Activated CD8-positive, alpha-beta memory T cell treated with anti-CD3 and anti-CD28 coated beads for 1 hour (primary cell): ENCODE measurements around the gene FAM120B.
"Not testable (repeated sequence)": the region's sequence is repeated elsewhere in the genome, so short reads cannot be mapped to it uniquely, and the experiment has no call there.

Experiments used
- DNase-seq, 2 donors: peaks; one replicate each; pipeline ENCODE4 v3.0.0-alpha.2; 2020; ENCODE audit warnings: low read depth in 1 of 2; ENCODE audit errors: extremely low read depth in 1 of 2

The FAM120B gene

DNA sequence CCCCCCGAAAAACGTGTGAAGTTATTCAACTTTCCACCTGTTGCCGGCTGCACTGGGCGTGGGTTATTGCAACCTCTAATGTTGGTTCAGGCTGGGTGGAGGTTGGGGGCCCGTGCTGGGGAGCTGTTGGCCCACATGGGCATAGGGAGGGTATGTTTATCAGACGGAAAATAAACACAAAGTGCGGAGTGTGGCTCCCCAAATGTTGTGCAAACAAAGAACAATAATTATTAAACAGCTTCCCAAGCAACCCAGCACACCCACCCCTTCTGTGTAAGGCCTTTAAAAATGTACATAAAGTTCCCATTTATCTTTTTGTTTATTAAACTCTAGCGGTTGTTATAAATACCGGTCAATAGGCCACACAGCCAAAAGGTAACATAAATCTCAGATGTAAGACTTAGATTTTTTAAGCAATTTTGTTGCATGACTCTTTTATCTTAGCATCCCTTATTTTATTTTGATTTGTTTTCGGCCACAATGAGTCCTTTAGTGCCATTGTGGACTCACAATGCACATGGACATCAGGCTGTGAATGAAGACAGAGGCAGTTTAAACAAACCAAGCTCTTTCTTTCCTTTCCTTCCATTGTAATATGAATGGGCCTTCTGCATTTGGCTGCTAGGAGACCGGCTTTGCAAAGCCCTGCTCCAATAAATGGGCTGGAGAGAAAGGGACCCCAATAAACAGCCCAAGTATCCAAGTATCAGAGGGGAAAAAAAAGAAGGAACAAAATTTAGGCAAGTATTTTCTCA, 8.8 kb upstream of the FAM120B start:
- DNase-seq: no peak

DNA sequence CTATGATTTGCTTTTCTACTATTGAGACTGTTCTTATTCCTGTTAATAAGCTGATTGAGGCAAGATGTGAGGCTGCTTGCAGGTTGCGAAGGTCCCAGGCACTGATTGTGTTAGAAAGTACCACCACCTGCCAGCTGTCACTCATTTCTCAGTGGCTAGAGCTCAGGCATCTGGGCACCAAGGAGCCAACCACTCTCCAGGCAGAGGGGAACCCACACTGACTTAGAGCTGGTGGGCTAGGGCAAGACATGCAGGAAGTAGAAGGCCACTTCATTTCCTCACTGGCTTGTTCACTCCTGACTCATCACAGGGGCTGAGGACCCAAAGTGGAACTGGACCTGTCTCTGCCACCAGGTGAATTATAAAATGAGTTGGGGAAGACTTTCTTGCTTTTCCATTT, 7.9 kb upstream of the FAM120B start:
- DNase-seq: no peak

DNA sequence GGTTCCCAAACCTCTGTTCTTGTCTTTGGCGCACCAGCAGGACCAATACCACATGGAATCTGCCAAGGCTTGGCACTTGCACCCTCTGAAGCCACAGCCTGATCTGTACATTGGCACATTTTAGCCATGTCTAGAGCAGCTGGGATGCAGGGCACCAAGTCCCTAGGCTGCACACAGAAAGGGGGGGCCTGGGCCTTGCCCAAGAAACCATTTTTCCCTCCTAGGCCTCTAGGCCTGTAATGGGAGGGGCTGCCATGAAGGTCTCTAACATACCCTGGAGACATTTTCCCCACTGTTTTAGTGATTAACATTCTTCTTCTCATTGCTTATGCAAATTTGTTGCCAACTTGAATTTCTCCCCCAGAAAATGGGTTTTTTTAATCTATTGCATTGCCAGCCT, 5.4 kb upstream of the FAM120B start:
- no peak for DNase-seq

DNA sequence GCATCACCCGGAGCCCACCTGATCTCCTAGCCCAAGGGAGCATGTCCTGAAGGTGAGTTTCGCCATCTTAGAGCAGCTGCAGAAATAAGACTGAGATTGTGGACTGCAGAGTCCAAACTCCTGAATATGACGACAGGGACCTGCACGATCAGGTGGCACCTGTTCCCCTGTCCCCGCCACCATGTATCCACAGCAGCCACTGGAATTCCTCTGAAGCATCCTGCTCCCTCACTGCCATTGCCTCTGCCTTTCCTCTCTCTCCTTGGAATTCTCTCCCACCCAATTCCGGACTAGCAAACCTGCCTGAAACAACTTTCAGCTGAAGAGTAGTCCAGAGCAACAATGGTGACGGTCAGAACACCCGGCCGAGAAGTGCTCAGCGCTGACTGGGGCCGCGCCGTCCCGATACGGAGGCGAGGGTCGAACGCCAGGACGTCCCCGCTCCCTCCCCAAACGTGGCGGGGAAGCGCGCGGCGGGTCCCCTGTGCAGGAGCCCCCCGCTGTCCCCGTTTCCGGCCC, 694 bp upstream of the FAM120B start:
- DNase-seq: no peak

DNA sequence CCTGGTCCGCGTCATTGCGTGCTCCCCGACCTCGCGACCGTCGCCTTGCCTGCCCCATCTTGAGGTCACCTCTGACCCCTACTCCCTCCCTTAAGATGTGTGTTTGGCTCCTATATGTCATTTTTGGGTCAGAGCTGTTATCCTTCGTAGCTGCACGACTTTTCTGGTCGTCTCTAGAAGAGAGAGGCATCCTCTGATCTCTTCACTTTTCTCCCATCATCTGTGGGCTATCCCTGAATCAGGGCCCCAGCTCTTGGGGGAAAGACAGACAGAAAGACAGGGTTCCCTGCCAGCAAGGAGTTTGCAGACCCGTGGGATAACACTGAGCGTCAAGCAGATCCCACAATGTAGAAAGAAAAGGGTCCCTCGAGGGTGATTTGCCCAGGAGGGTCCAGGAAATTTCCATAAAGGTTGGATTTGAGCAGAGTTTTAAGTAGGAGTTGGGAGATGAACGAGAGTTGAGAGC, 555 bp downstream of the FAM120B start:
- no peak for DNase-seq

DNA sequence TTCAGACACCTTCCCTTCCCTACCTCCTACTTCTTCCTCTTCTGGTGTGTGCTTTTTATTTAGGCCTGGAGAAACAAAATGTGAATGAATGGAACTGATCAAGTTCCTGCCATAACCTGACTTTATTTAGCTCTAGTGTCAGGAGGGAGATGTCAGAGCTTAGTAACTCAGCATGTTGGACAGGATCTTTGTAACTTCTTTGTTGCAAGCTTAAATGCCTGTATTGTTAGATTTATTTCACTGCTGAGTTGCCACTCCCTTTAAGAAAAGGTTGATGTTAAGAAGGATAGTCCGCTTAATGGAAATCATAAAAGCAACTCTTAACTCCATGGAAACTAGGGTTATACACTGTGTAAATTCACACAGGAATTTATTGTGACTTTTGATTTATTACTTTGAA, 2.2 kb downstream of the FAM120B start:
- DNase-seq: no peak

DNA sequence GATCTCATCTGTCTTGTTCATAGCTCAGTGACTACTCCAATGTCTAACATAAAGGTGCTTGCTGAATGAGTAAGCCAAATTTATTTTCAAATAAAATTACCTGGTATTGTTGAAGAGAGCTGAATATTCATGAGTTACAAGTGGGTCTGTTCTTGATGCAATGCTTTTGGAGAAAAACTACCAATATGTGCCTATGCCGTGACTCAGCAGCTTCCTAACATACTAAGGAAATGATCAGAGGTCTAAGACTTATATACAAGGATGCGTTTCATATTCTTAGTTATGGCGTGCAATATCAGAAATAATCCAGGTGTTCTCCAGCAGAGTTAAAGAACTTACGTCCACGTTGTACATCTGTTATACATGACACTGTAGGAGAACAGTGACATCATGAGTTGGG, 5.1 kb downstream of the FAM120B start:
- DNase-seq: no peak

DNA sequence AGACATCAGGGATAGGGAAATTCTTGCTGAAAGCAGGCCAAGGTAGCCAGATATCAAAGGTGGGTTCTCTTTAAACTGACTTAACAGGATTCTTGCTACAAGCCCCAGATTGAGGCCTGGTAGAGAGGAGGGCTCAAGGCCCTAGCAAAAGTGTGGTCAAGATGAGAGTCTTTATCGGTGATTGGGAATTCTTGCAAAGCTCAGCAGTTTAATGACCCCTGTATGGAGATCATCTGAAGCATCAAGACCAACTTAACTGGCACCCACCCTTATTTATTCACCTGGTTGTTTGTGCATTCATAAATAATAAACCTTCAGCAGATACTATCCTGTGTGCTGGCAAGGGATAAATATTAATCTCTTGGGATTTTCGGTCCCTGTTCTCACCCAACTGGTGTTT, 6.3 kb downstream of the FAM120B start:
- no peak for DNase-seq

DNA sequence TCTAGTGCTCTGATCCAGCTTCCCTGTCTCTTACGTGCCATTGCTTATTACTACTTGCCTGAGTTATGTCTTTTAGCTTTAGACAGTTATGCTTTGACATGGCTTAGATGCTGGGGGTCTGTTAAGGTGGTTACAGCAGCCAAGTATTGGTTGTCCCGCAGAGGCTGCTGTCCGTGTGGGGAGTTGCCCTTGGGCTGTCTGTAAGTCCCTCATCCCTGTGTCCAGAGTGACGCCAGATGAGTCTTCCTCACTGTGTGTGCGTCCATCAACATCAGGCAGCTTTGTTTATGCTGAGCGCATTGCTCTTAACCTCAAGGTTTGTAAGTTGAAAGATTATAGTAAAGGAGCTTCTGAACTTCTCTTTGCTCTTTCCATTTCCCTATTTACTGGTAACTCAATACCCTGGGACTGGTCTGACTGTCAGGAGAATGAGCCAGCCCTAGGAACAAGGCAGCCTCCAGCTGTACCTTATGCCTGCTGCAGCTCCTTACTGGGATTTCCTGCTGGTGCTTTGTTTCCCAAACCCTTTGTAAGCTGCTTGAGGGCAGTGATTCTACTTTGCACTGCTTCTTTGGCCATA, 7.2 kb downstream of the FAM120B start:
- no peak for DNase-seq

DNA sequence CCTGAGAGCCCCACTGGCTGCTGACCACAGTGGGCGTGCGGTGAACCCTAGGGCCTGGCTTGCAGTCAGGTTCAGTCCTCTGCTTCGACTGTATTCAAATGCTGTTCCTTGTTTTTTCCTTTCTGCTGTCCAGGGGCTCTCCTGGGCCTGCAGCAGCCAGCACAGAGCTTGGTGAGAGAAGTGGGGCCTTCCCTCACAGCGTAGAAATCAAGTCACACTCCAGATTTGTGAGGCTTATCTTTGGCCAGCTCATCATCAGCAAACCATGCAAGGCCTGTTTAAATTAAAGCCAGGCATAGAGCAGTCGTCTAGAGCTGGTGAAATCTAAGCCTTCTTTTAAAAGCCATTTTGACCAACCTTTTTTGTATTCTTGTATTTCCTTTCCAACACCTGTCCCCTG, 8.4 kb downstream of the FAM120B start:
- DNase-seq: no peak

DNA sequence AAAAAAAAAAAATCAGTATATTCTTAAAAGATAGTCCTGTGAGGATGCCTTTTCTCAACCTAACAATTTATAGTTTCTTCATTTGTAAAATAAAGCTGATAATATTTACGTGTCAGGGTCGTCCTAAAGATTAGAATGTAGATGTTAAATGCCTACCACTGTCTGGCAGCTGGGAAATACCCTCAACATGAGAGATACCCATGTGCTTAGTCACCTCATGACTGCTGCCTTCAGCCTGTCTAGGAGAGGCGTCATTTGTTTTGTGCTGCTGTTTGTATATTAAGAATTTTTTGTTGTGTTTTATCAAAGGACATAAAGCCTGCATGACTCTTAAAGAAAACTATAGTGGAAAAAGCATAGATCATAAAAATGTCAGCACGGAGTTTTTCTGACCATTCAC, 9.5 kb downstream of the FAM120B start:
- no peak for DNase-seq

DNA sequence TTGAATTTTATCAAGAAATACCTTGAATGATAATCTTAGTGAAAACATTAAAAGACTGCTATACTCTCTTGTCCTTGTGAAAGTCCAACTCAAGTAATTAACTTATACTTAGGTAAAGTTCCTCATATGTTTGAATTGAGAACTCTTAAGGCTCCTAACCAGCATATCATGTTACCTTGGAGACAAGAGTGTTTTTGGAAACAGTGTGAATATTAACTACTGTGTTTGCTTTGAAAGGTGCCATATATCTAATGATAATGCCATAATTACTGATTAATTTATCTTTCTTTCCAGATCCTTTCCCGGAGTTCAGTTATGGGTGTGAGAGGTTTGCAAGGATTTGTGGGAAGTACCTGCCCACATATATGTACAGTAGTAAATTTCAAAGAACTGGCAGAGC, 10.5 kb downstream of the FAM120B start:
- no peak for DNase-seq

DNA sequence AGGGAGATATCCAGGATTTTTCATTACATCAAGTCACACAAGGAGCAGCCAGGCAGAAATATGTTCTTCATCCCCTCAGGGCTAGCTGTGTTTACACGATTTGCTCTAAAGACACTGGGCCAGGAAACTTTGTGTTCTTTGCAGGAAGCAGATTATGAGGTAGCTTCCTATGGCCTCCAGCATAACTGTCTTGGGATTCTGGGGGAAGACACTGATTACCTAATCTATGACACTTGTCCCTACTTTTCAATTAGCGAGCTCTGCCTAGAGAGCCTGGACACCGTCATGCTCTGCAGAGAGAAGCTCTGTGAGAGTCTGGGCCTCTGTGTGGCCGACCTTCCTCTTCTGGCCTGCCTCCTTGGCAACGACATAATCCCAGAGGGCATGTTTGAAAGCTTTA, 11.2 kb downstream of the FAM120B start:
- DNase-seq: no peak

DNA sequence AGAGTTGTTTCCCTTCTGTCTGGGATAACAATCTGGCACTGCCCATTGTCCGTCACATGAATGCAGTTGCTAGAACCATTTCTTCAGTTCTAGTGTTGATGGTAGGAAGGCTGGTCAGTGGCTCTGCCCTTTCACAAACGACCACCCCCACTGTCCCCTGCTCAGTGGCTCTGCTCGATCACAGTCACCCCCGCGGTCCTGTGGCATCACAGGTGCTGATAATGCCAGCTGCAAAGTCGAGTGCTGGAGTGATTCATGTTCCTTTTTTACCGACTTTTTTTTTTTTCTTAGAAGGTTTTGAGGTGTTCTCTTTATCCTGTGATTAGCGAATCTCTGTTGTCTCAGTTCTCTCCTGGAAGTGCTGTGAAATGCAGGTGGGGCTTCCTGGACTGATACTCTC, 22.8 kb downstream of the FAM120B start:
- DNase-seq: no peak

DNA sequence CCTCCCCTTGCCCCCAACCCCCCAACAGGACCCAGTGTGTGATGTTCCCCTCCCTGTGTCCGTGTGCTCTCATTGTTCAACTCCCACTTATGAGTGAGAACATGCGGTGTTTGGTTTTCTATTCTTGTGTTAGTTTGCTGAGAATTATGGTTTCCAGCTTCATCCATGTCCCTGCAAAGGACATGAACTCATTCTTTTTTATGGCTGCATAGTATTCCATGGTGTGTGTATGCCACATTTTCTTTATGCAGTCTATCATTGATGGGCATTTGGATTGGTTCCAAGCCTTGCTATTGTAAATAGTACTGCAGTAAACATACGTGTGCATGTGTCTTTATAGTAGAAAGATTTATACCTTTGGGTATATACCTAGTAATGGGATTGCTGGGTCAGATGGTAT, 28.6 kb downstream of the FAM120B start:
- DNase-seq: not testable (repeated sequence)

DNA sequence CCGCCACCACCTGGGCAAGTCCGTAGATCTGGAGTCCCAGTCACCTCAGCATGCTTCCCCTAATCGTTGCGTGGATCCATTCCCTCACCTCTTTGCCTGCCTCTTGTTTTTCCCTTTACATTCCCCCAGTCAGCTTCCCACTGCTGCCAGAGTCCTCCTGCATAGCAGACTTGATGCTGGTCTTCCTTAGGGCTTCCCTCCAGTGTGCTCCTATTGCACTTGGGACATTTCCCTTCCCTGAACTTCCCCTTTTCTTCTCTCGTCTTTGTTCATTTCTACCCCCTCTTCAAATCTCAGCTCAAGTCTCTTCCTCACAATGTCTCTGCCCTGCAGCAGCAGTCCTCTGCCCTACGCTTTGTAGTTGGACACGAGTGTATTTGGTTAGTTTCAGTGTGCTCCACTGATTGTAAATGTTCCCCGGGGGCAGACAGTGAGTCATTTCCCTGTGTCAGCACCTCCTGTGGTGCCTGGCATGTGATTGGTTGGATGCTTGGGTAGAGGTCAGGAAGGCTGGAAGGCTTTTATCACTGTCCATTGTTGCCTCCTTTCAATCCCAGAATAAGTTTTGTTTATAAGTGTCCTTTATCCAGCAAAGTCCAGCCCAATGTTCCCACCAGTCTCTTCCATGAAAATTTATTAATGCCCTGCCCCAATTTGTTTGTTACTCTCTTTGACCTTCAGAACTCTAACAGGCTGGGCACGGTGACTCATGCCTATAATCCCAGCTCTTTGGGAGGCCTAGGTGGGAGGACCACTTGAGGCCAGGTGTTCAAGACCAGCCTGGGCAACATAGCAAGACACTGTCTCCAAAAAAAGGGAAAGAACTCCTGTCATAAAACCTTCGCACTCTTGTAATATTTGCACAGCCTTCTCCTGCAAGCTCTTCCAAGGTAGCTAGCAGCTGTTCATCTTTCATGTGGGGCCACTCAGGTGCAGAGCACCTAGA, 38.3 kb downstream of the FAM120B start:
- DNase-seq: no peak

DNA sequence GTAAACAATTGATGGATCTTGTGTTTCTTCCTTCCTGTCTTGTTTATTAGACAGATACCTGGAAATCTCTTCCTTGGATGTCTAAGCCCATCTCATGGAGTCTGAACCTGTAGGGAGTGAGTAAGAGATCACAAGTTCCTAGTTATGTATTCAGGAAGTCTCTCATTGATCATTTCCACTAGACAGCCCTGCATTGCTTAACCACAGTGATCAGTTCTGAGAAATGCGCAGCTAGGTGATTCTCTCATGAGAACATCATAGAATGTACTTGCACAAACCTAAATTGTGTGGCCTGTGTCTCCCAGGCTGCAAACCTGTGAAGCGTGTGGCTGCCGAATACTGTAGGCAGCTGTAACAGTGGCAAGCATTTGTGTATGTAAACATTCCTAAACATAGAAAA, 39.1 kb downstream of the FAM120B start:
- no peak for DNase-seq

DNA sequence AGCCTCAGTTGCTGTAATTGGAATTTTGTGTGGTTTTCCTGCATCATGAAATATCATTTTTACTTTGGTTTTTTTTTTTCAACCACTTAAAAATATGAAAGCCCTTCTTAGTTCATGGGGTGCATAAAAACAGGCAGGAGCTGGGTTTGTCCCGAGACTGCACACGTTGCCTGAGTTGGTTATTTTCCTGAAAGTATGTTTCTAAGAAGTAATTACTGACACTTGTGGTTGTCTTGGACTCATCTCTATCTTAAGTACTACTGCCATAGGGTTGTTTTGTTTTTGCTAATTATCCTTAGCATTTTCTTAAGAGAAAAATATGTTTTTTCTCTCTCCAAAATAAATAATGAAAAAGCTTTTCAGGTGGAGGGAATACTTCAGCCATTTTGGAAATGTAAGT, 40.1 kb downstream of the FAM120B start:
- no peak for DNase-seq

DNA sequence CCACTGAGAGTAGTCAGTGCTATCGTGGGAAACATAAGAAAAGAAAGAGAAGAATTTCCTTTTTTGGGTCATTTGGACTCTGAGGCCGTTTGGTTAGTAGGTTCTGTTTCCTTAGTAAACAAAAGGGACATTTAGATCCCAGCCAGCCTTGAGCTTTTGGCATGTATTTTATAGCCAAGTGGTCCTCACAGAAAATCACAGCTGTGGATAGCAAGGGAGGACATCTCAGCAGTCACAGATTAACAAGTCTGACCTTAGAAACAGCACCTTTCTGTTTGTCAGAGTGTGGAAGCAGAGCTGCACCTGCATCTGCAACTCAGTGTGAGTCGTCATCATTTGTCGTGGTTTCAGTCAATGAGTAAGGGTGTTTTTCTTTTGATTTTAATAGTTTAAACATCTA, 40.5 kb downstream of the FAM120B start:
- no peak for DNase-seq

DNA sequence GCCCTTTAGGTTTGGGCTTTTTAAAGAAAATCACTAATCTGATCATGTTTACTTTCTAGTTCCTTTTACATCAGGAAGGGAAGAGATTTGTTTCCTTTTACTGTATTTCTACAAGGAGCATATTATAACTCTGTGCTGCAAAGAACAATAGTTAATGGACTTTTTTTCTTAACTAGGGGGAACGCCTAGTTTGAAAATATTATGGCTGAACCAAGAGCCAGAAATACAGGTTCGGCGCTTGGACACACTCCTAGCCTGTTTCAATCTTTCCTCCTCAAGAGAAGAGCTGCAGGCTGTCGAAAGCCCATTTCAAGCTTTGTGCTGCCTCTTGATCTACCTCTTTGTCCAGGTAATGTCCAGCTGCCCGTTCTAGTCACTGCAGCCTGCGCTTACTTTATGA, 41.4 kb downstream of the FAM120B start:
- DNase-seq: no peak

DNA sequence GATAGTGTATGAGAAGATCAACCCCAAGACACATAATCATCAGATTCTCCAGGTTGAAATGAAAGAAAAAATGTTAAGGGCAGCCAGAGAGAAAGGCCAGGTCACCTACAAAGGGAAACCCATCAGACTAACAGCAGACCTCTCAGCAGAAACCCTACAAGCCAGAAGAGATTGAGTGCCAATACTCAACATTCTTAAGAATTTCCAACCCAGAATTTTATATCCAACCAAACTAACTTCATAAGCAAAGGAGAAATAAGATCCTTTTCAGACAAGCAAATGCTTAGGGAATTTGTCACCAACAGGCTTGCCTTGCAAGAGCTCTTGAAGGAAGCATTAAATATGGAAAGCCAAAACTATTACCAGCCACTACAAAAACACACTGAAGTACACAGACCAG, 44.9 kb downstream of the FAM120B start:
- not testable (repeated sequence) for DNase-seq
